CD4-positive, CD25-positive, alpha-beta regulatory T cell (primary cell): Measurements from ENCODE around the gene THUMPD3. TPM values are rescaled to one million over a fixed set of nuclear protein-coding genes. Genes with fewer than 3 reads are reported as not detected.
A peak's percentile ranks its signal among the peaks of the same experiment; 100 is the strongest.

Experiments
- ATAC-seq, 2 donors: fragments of 150-1000 bp; cut with Tn5 transposase; one replicate each; pipeline ENCODE4 v1.10.0; 2021; ENCODE audit warnings: low read depth in 2 of 2, moderate number of reproducible peaks in 2 of 2, moderate library complexity in 1 of 2
- DNase-seq, 3 donors: peaks; one replicate each; pipeline versions ENCODE4 v3.0.0 to v3.0.0-alpha.2; 2012 to 2022; ENCODE audit warnings: mixed read lengths in 1 of 3
- H3K27ac ChIP-seq: one replicate; pipeline ENCODE4 v1.7.0; 2013; ENCODE audit warnings: mild to moderate bottlenecking, low read length; ENCODE audit not compliant: insufficient read depth, poor library complexity, severe bottlenecking
- H3K27me3 ChIP-seq: one replicate; pipeline ENCODE4 v1.7.0; 2013; ENCODE audit warnings: low read length; ENCODE audit not compliant: control insufficient read depth, insufficient read depth
- H3K36me3 ChIP-seq: one replicate; pipeline ENCODE4 v1.7.0; 2013; ENCODE audit warnings: mild to moderate bottlenecking, low read length, moderate library complexity; ENCODE audit not compliant: control insufficient read depth, insufficient read depth
- H3K4me1 ChIP-seq: 2 replicates; pipeline ENCODE4 v1.7.0; 2013; ENCODE audit warnings: mild to moderate bottlenecking, low read length; ENCODE audit not compliant: insufficient read depth, control insufficient read depth, poor library complexity, severe bottlenecking
- H3K4me3 ChIP-seq: one replicate; pipeline ENCODE4 v1.7.0; 2013; ENCODE audit warnings: low read depth, mild to moderate bottlenecking, low read length, moderate library complexity
- H3K9me3 ChIP-seq, 2 experiments: 1 replicate in 1 of 2; 2 replicates in 1 of 2; pipeline ENCODE4 v1.7.0; 2013; ENCODE audit warnings: low read length in 2 of 2, mild to moderate bottlenecking in 1 of 2, moderate library complexity in 1 of 2; ENCODE audit not compliant: control insufficient read depth in 2 of 2
- H3K27ac Mint-ChIP-seq, 3 donors: one replicate each; pipeline ENCODE4 v1.8.0; 2020 to 2022; ENCODE audit warnings: mild to moderate bottlenecking in 3 of 3, mixed read lengths in 3 of 3, moderate library complexity in 2 of 3
- H3K27me3 Mint-ChIP-seq: one replicate; pipeline ENCODE4 v1.8.0; 2022; ENCODE audit warnings: mild to moderate bottlenecking, mixed read lengths
- H3K36me3 Mint-ChIP-seq: one replicate; pipeline ENCODE4 v1.8.0; 2020; ENCODE audit warnings: mixed read lengths
- H3K4me1 Mint-ChIP-seq, 4 donors: one replicate each; pipeline ENCODE4 v1.8.0; 2020 to 2022; ENCODE audit warnings: mixed read lengths in 4 of 4, mild to moderate bottlenecking in 1 of 4
- H3K4me3 Mint-ChIP-seq, 4 donors: one replicate each; pipeline ENCODE4 v1.8.0; 2020 to 2022; ENCODE audit warnings: mild to moderate bottlenecking in 4 of 4, mixed read lengths in 4 of 4, moderate library complexity in 3 of 4
- H3K9me3 Mint-ChIP-seq, 7 donors: one replicate each; pipeline ENCODE4 v1.8.0; 2020 to 2022; ENCODE audit warnings: mixed read lengths in 7 of 7, mild to moderate bottlenecking in 3 of 7, moderate library complexity in 2 of 7
- polyA plus RNA-seq, 4 donors: library from polyadenylated mRNA; unstranded; fragments of 300-500 nt; fragmentation: Illumina TruSeq; gene quantifications; one replicate each; pipeline ENCODE4 v1.2.3, GENCODE V29; 2021
- total RNA-seq: library from RNA; stranded (reverse); gene quantifications from one replicate; pipeline ENCODE4 v1.2.3, GENCODE V29; 2022

Gene THUMPD3
- total and polyA plus RNA-seq, 5 donors from 2014 or later = 17.9 to 40.2 (median 19.8) TPM

- peaks cover 11% of the 10 kb centered on the region for H3K36me3 Mint-ChIP-seq
Observed at GRCh38 chr3:9408061-9408460, 45.2 kb downstream of the THUMPD3 start.

GRCh38 chr3:9408546-9408945 lies 45.7 kb downstream of the THUMPD3 start:
- DNase-seq (no peak), ATAC-seq (no peak)
- no peak overlapping the region for H3K4me3 Mint-ChIP-seq
- H3K4me1 ChIP-seq = peaks cover 70% of the 10 kb centered on the region
- no peaks in the 10 kb centered on the region for H3K27me3 Mint-ChIP-seq
- H3K27me3 ChIP-seq = no peaks in the 10 kb centered on the region
- no peak overlapping the region for H3K27ac ChIP-seq
- no peak overlapping the region for H3K4me3 ChIP-seq
- H3K9me3 Mint-ChIP-seq = no peaks in the 10 kb centered on the region
- H3K36me3 ChIP-seq = no peaks in the 10 kb centered on the region
- H3K27ac Mint-ChIP-seq = no peak overlapping the region
- peaks cover 43 to 81% (median 61%) of the 10 kb centered on the region in 4 donors for H3K4me1 Mint-ChIP-seq
- peaks cover 11% of the 10 kb centered on the region for H3K36me3 Mint-ChIP-seq
- H3K9me3 ChIP-seq = no peaks in the 10 kb centered on the region

More at GRCh38 chr3:9408061-9408460, 45.2 kb downstream of the THUMPD3 start:
- no peak overlapping the region for H3K4me3 ChIP-seq
- Mint-ChIP-seq H3K27me3 (no peaks in the 10 kb centered on the region), H3K4me3 (no peak overlapping the region), H3K9me3 (no peaks in the 10 kb centered on the region), H3K27ac (no peak overlapping the region), H3K4me1 (peaks cover 44 to 82% (median 61%) of the 10 kb centered on the region in 4 donors)
- no peaks in the 10 kb centered on the region for H3K9me3 ChIP-seq
- H3K4me1 ChIP-seq = peaks cover 68% of the 10 kb centered on the region
- no peak for DNase-seq
- no peak for ATAC-seq
- no peaks in the 10 kb centered on the region for H3K27me3 ChIP-seq
- no peaks in the 10 kb centered on the region for H3K36me3 ChIP-seq
- H3K27ac ChIP-seq = no peak overlapping the region

- H3K36me3 Mint-ChIP-seq = peaks cover 11% of the 10 kb centered on the region
- Histone ChIP-seq H3K4me3 (peak overlapping the region; percentile 4), H3K27ac (peak overlapping the region; percentile 14), H3K36me3 (no peaks in the 10 kb centered on the region), H3K27me3 (no peaks in the 10 kb centered on the region), H3K4me1 (peaks cover 56% of the 10 kb centered on the region), H3K9me3 (no peaks in the 10 kb centered on the region)
- peak overlapping the region; percentile 15 to 70 (median 45) for H3K27ac Mint-ChIP-seq
- ATAC-seq (no peak), DNase-seq (no peak)
- peak overlapping the region in 2 of 4 donors; percentile 2 to 30 for H3K4me3 Mint-ChIP-seq
- no peaks in the 10 kb centered on the region for H3K9me3 Mint-ChIP-seq
- H3K4me1 Mint-ChIP-seq = peaks cover 42 to 77% (median 60%) of the 10 kb centered on the region in 4 donors
- H3K27me3 Mint-ChIP-seq = no peaks in the 10 kb centered on the region
Observed at GRCh38 chr3:9409981-9410854, 47.4 kb downstream of the THUMPD3 start.

- H3K4me1 ChIP-seq = peaks cover 45% of the 10 kb centered on the region
- H3K4me1 Mint-ChIP-seq = peaks cover 36 to 75% (median 57%) of the 10 kb centered on the region in 4 donors
Observed at GRCh38 chr3:9411302-9411701, 48.4 kb downstream of the THUMPD3 start.

GRCh38 chr3:9412293-9412692 lies 49.4 kb downstream of the THUMPD3 start:
- Mint-ChIP-seq H3K9me3 (no peaks in the 10 kb centered on the region), H3K4me3 (no peak overlapping the region), H3K27ac (peak overlapping the region in 2 of 3 donors; percentile 27 to 38), H3K4me1 (peaks cover 34 to 71% (median 55%) of the 10 kb centered on the region in 4 donors), H3K36me3 (peaks cover 17% of the 10 kb centered on the region), H3K27me3 (no peaks in the 10 kb centered on the region)
- Histone ChIP-seq H3K27me3 (no peaks in the 10 kb centered on the region), H3K27ac (no peak overlapping the region), H3K9me3 (no peaks in the 10 kb centered on the region), H3K36me3 (peaks cover 8% of the 10 kb centered on the region), H3K4me1 (peaks cover 43% of the 10 kb centered on the region), H3K4me3 (no peak overlapping the region)
- no peak for DNase-seq
- no peak for ATAC-seq

More at GRCh38 chr3:9411302-9411701, 48.4 kb downstream of the THUMPD3 start:
- H3K9me3 ChIP-seq = no peaks in the 10 kb centered on the region
- DNase-seq = no peak
- peaks cover 16% of the 10 kb centered on the region for H3K36me3 Mint-ChIP-seq
- H3K4me3 ChIP-seq = no peak overlapping the region
- peak overlapping the region; percentile 14 for H3K27ac ChIP-seq
- H3K36me3 ChIP-seq = peaks cover 8% of the 10 kb centered on the region
- no peaks in the 10 kb centered on the region for H3K27me3 Mint-ChIP-seq
- no peak overlapping the region for H3K27ac Mint-ChIP-seq
- no peak for ATAC-seq
- H3K9me3 Mint-ChIP-seq = no peaks in the 10 kb centered on the region
- no peak overlapping the region for H3K4me3 Mint-ChIP-seq
- no peaks in the 10 kb centered on the region for H3K27me3 ChIP-seq

GRCh38 chr3:9414826-9415225 lies 52.0 kb downstream of the THUMPD3 start:
- no peak overlapping the region for H3K27ac Mint-ChIP-seq
- H3K36me3 Mint-ChIP-seq = peaks cover 7% of the 10 kb centered on the region
- H3K9me3 Mint-ChIP-seq = no peaks in the 10 kb centered on the region
- peaks cover 30 to 65% (median 50%) of the 10 kb centered on the region in 4 donors for H3K4me1 Mint-ChIP-seq
- H3K4me3 Mint-ChIP-seq = no peak overlapping the region
- Histone ChIP-seq H3K27ac (no peak overlapping the region), H3K4me1 (peaks cover 46% of the 10 kb centered on the region), H3K4me3 (no peak overlapping the region), H3K27me3 (no peaks in the 10 kb centered on the region), H3K9me3 (no peaks in the 10 kb centered on the region), H3K36me3 (peaks cover 8% of the 10 kb centered on the region)
- DNase-seq (no peak), ATAC-seq (no peak)
- H3K27me3 Mint-ChIP-seq = no peaks in the 10 kb centered on the region

- peaks cover 6% of the 10 kb centered on the region for H3K36me3 Mint-ChIP-seq
- H3K27ac Mint-ChIP-seq = peak overlapping the region; percentile 5 to 75 (median 34)
- no peak for DNase-seq
- no peak overlapping the region for H3K4me3 Mint-ChIP-seq
- no peaks in the 10 kb centered on the region for H3K9me3 Mint-ChIP-seq
- H3K27me3 Mint-ChIP-seq = no peaks in the 10 kb centered on the region
- H3K4me1 Mint-ChIP-seq = peaks cover 34 to 65% (median 49%) of the 10 kb centered on the region in 4 donors
- no peak for ATAC-seq
- peaks cover 41% of the 10 kb centered on the region for H3K4me1 ChIP-seq
- no peak overlapping the region for H3K27ac ChIP-seq
- peaks cover 8% of the 10 kb centered on the region for H3K36me3 ChIP-seq
- H3K9me3 ChIP-seq = no peaks in the 10 kb centered on the region
- H3K4me3 ChIP-seq = no peak overlapping the region
- no peaks in the 10 kb centered on the region for H3K27me3 ChIP-seq
Observed at GRCh38 chr3:9415485-9416138, 52.8 kb downstream of the THUMPD3 start.
